GM19468 (cell line): ENCODE measurements around the gene CORO2B.

Experiments
- ATAC-seq: cut with Tn5 transposase; IDR thresholded peaks from one replicate; pipeline ENCODE4 v1.9.1; 2021; ENCODE audit warnings: mild to moderate bottlenecking, moderate library complexity, moderate number of reproducible peaks; ENCODE audit not compliant: unreplicated experiment; ENCODE audit errors: extremely low read depth

CORO2B gene

GRCh38 chr15:68709876-68710275 lies 131.1 kb downstream of the CORO2B start:
- no peak for ATAC-seq

GRCh38 chr15:68710536-68710935 lies 131.7 kb downstream of the CORO2B start:
- ATAC-seq, result no peak

- ATAC-seq, result no peak
Observed at GRCh38 chr15:68711406-68711805, 132.6 kb downstream of the CORO2B start.

GRCh38 chr15:68712886-68713285 lies 134.1 kb downstream of the CORO2B start:
- ATAC-seq, result no peak

GRCh38 chr15:68713874-68714273 lies 135.1 kb downstream of the CORO2B start:
- ATAC-seq, result no peak

GRCh38 chr15:68715111-68715510 lies 136.3 kb downstream of the CORO2B start:
- no peak for ATAC-seq

GRCh38 chr15:68717951-68718350 lies 139.2 kb downstream of the CORO2B start:
- ATAC-seq, result no peak

- ATAC-seq, result no peak
Observed at GRCh38 chr15:68718468-68718867, 139.7 kb downstream of the CORO2B start.

- ATAC-seq, result no peak
Observed at GRCh38 chr15:68719051-68719450, 140.3 kb downstream of the CORO2B start.

- no peak for ATAC-seq
Observed at GRCh38 chr15:68719672-68720071, 140.9 kb downstream of the CORO2B start.

GRCh38 chr15:68721886-68722285 lies 143.1 kb downstream of the CORO2B start:
- ATAC-seq, result no peak

- no peak for ATAC-seq
Observed at GRCh38 chr15:68725736-68726135, 146.9 kb downstream of the CORO2B start.

- no peak for ATAC-seq
Observed at GRCh38 chr15:68726246-68726645, 147.5 kb downstream of the CORO2B start.

GRCh38 chr15:68729789-68730411 lies 151.1 kb downstream of the CORO2B start:
- no peak for ATAC-seq

GRCh38 chr15:68730471-68730919 lies 151.7 kb downstream of the CORO2B start:
- no peak for ATAC-seq

GRCh38 chr15:68730976-68731897 lies 152.4 kb downstream of the CORO2B start:
- ATAC-seq, result no peak

GRCh38 chr15:68732451-68732850 lies 153.7 kb downstream of the CORO2B start:
- ATAC-seq, result no peak

- ATAC-seq, result no peak
Observed at GRCh38 chr15:68733666-68734065, 154.9 kb downstream of the CORO2B start.

GRCh38 chr15:68734352-68734751 lies 155.6 kb downstream of the CORO2B start:
- no peak for ATAC-seq

GRCh38 chr15:68734881-68735280 lies 156.1 kb downstream of the CORO2B start:
- no peak for ATAC-seq

GRCh38 chr15:68735610-68736009 lies 156.8 kb downstream of the CORO2B start:
- no peak for ATAC-seq
